ENCODE data around the gene LARP7.
"Not testable (repeated sequence)": the region's sequence is repeated elsewhere in the genome, so short reads cannot be mapped to it uniquely, and the experiment has no call there.

The LARP7 gene

DNA sequence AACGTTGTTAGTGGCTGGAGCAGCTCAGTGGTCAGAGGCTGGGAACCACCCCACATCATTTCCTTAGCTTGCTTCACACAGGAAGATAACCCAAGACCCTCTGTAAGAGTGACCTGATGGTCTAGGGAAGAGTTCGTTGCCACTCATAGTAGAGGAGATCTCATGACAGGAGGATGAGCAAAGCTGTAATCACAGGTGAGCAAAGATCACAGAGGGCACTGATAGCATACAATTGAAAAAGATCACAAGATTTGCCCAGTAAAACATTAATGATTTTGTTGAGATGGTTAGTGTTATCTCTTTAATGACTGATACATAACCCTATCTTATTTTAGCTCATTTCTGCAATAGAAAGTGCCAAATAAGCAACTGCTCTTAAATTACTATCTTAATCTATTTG, 44.1 kb downstream of the LARP7 start:
- H3K27ac ChIP-seq = no peak overlapping the region
- no peak for TF ChIP-seq CTCF (IDR thresholded peaks at IDR 0.05)
- no peak for TF ChIP-seq ZFX (IDR thresholded peaks at IDR 0.05; ENCODE audit: borderline replicate concordance)

GRCh38 chr4:112693507-112693906, 56.6 kb downstream of the LARP7 start:
- H3K27ac ChIP-seq = no peak overlapping the region

DNA sequence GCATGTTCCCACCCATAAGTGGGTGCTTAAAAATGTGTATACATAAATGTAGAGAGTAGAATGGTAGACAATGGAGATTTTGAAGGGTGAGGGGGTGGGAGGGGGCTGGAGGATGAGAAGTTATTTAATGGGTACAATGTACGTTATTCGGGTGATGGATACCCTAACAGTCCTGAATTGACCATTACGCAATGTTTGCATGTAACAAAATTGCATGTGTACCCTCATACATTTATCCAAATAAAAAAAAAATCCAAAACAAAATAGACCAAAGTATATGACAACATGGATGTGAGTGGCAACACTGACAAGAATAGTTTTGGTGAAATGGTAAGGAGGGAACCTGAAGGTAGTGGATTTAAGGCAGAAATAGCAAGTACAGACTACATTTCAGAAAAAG, 63.7 kb downstream of the LARP7 start:
- H3K27ac ChIP-seq = no peak overlapping the region
- TF ChIP-seq ZFX (IDR thresholded peaks at IDR 0.05; ENCODE audit: borderline replicate concordance) = no peak
- no peak for TF ChIP-seq CTCF (IDR thresholded peaks at IDR 0.05)

More at GRCh38 chr4:112693507-112693906, 56.6 kb downstream of the LARP7 start:
- TF ChIP-seq CTCF (IDR thresholded peaks at IDR 0.05) (no peak), ZFX (IDR thresholded peaks at IDR 0.05; ENCODE audit: borderline replicate concordance) (no peak)

DNA sequence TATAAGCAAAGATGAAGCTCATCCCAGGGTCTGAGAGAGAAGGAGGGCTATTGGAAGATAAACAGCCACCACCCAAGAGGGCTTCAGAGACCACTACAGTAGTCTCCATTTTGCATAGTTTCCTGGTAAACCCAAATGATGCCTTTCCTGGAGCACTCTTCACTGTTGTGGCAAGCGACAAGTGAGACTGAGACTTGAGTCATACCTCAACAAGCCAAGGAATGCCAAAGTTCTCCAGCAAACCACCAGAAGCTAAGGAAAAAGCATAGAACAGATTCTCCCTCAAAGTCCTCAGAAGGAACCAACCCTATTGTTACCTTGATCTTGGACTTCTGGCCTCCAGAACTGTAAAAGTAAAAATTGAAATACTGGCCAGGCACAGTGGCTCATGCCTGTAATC, 65.9 kb downstream of the LARP7 start:
- no peak for TF ChIP-seq CTCF (IDR thresholded peaks at IDR 0.05)
- no peak for TF ChIP-seq ZFX (IDR thresholded peaks at IDR 0.05; ENCODE audit: borderline replicate concordance)
- H3K27ac ChIP-seq = no peak overlapping the region

GRCh38 chr4:112704322-112704721, 67.4 kb downstream of the LARP7 start:
- TF ChIP-seq ZFX (IDR thresholded peaks at IDR 0.05; ENCODE audit: borderline replicate concordance) = no peak
- TF ChIP-seq CTCF (IDR thresholded peaks at IDR 0.05) = no peak
- no peak overlapping the region for H3K27ac ChIP-seq

DNA sequence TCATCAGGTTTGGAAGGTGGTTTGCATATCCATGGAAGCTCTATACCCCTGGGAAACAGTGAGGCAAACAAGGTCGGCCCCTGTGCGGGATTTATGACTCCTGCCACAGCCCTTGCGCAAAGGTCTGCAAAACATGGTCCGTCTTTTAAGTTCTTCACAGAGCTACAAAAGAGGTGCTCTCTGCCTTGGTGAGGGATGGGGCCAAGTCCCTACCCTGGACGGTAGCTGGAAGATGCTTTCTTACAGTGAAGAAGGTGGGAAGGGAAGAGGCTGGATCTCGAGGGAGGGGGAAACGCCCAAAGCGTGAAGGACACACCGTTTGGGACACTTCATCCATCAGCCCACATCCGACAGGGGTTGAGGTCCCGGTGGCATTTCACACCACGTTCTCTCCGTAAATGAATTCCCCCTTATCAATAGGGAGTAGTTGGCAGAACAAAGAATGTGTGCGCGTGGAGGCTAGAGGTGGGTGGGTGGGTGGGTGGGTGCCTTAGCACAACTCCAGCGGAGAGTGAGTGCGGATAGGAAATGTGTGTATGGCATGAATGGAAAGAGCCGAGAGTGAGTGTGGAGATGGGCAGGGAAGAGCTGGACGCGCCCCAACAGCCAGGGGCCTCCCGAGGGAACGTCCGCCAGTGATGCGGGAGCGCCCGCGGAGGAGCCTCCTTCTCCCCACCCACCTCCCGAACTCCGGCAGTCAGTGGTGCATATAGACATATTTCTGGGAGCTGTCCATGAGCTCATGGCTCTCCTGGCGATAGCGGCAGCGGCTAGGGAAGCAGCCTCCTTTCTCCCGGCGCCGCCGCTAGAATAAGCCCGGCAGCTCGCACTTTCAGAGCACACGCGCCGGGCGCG, 68.3 kb downstream of the LARP7 start:
- H3K27ac ChIP-seq = no peak overlapping the region
- TF ChIP-seq CTCF (IDR thresholded peaks at IDR 0.05) (no peak), ZFX (IDR thresholded peaks at IDR 0.05; ENCODE audit: borderline replicate concordance) (no peak)

GRCh38 chr4:112705891-112706839, 69.2 kb downstream of the LARP7 start:
- H3K27ac ChIP-seq = not testable (repeated sequence)
